ENCODE measurements around the gene MYL9. TPM values are rescaled to one million over a fixed set of nuclear protein-coding genes. Genes with fewer than 3 reads are reported as not detected.

The MYL9 gene
- total RNA-seq, 1 donor from 2014 or later = 8.3 TPM

GRCh38 chr20:36584018-36584481 is 42.7 kb downstream of the MYL9 start:
- no peak for DNase-seq

- peak; percentile 51 for DNase-seq
These were observed 44.2 kb downstream of the MYL9 start for GRCh38 chr20:36585410-36586125.

- no peak for DNase-seq
These were observed 46.2 kb downstream of the MYL9 start for GRCh38 chr20:36587388-36588070.

GRCh38 chr20:36591281-36591680 is 50.0 kb downstream of the MYL9 start:
- DNase-seq = peak; percentile 78

- peak; percentile 68 for DNase-seq
These were observed 50.7 kb downstream of the MYL9 start for GRCh38 chr20:36591854-36592641.

- DNase-seq = no peak
These were observed 52.1 kb downstream of the MYL9 start for GRCh38 chr20:36593347-36593929.

GRCh38 chr20:36599912-36600345 is 58.6 kb downstream of the MYL9 start:
- no peak for DNase-seq

Small RNA genes lying within 50 kb of the gene (small RNA-seq; reads per million reads assigned to genes)
- gene RF00017 (ENCODE audit: low replicate concordance) = not detected

Other genes starting within 250 kb of the MYL9 start
- 20.6 TPM for gene DLGAP4, start 235.2 kb upstream of the MYL9 start, total RNA-seq
- gene TGIF2, start 32.1 kb downstream of the MYL9 start, total RNA-seq = 21.7 TPM
- gene RAB5IF, start 64.3 kb downstream of the MYL9 start, total RNA-seq = 54.2 TPM
- gene SLA2, start 104.7 kb downstream of the MYL9 start, total RNA-seq = 0.21 TPM
- 17.1 TPM for gene NDRG3, start 204.6 kb downstream of the MYL9 start, total RNA-seq
- 10.7 TPM for gene DSN1, start 232.2 kb downstream of the MYL9 start, total RNA-seq

All from tongue (tissue), 3 donors.